ENCODE data around the gene TXNRD1.

TXNRD1 gene

GRCh38 chr12:104234926-104235499, 19.4 kb downstream of the TXNRD1 start:
- TF ChIP-seq PATZ1 (CRISPR knock-in tag; IDR thresholded peaks at IDR 0.05; ENCODE audit: borderline replicate concordance) (no peak), RARB (CRISPR knock-in tag; IDR thresholded peaks at IDR 0.05) (no peak), TOX (CRISPR knock-in tag; IDR thresholded peaks at IDR 0.05; ENCODE audit: borderline replicate concordance) (no peak), ESRRG (CRISPR knock-in tag; IDR thresholded peaks at IDR 0.05) (no peak), ZNF70 (CRISPR knock-in tag; IDR thresholded peaks at IDR 0.05) (no peak), OSR1 (CRISPR knock-in tag; IDR thresholded peaks at IDR 0.05) (no peak), TSHZ2 (CRISPR knock-in tag; IDR thresholded peaks at IDR 0.05) (no peak), ISL1 (CRISPR knock-in tag; IDR thresholded peaks at IDR 0.05) (no peak)
- no peak for ATAC-seq

GRCh38 chr12:104237930-104238329, 22.4 kb downstream of the TXNRD1 start:
- no peak for TF ChIP-seq ZNF8 (CRISPR knock-in tag; IDR thresholded peaks at IDR 0.05)
- TF ChIP-seq GLIS3 (CRISPR knock-in tag; IDR thresholded peaks at IDR 0.05): no peak
- no peak for TF ChIP-seq ZFP3 (CRISPR knock-in tag; IDR thresholded peaks at IDR 0.05)
- TF ChIP-seq CREB5 (CRISPR knock-in tag; IDR thresholded peaks at IDR 0.05; ENCODE audit: low read depth): no peak
- no peak for TF ChIP-seq PPARA (CRISPR knock-in tag; IDR thresholded peaks at IDR 0.05; ENCODE audit: borderline replicate concordance)
- TF ChIP-seq TCF4 (CRISPR knock-in tag; IDR thresholded peaks at IDR 0.05; ENCODE audit: borderline replicate concordance): no peak
- no peak for TF ChIP-seq SNAI2 (CRISPR knock-in tag; IDR thresholded peaks at IDR 0.05)
- no peak for TF ChIP-seq CSRNP3 (CRISPR knock-in tag; IDR thresholded peaks at IDR 0.05)
- TF ChIP-seq RARB (CRISPR knock-in tag; IDR thresholded peaks at IDR 0.05): no peak
- TF ChIP-seq OSR1 (CRISPR knock-in tag; IDR thresholded peaks at IDR 0.05): no peak
- no peak for TF ChIP-seq ARNTL (CRISPR knock-in tag; IDR thresholded peaks at IDR 0.05; ENCODE audit: borderline replicate concordance, low read depth)
- no peak for TF ChIP-seq ZNF70 (CRISPR knock-in tag; IDR thresholded peaks at IDR 0.05)
- no peak for ATAC-seq

- no peak for TF ChIP-seq POU6F1 (CRISPR knock-in tag; IDR thresholded peaks at IDR 0.05; ENCODE audit: borderline replicate concordance, low read depth)
- no peak for TF ChIP-seq ISL1 (CRISPR knock-in tag; IDR thresholded peaks at IDR 0.05)
- no peak for TF ChIP-seq TSHZ2 (CRISPR knock-in tag; IDR thresholded peaks at IDR 0.05)
- TF ChIP-seq CSRNP3 (CRISPR knock-in tag; IDR thresholded peaks at IDR 0.05): no peak
- no peak for TF ChIP-seq ESRRG (CRISPR knock-in tag; IDR thresholded peaks at IDR 0.05)
- ATAC-seq: no peak
These were observed 27.1 kb downstream of the TXNRD1 start for GRCh38 chr12:104242546-104243206.

All from SK-N-SH treated with all-trans-retinoic acid at 6 μM for 48 hours (cell line).